HAP-1 (cell line): Measurements from ENCODE around the gene PYDC1.
"Not testable (repeated sequence)": the region's sequence is repeated elsewhere in the genome, so short reads cannot be mapped to it uniquely, and the experiment has no call there.

Experiments used
- DNase-seq, 2 experiments: peaks; one replicate each; pipeline ENCODE4 v3.0.0-alpha.2; 2016 to 2020; ENCODE audit warnings: low spot score in 2 of 2
- H3K27me3 ChIP-seq: fragments of 250-450 bp; sonication (Bioruptor Pico); 2 replicates; pipeline ENCODE4 v1.5.1; 2020; ENCODE audit warnings: low read depth, mild to moderate bottlenecking, moderate library complexity
- H3K36me3 ChIP-seq: fragments of 250-450 bp; sonication (Bioruptor Pico); replicated peaks from 2 replicates; pipeline ENCODE4 v1.5.1; 2020; ENCODE audit warnings: mild to moderate bottlenecking
- H3K4me1 ChIP-seq: fragments of 250-450 bp; sonication (Bioruptor Pico); 2 replicates; pipeline ENCODE4 v1.5.1; 2020; ENCODE audit warnings: mild to moderate bottlenecking
- H3K4me3 ChIP-seq: fragments of 250-450 bp; sonication (Bioruptor Pico); 2 replicates; pipeline ENCODE4 v1.5.1; 2020; ENCODE audit warnings: mild to moderate bottlenecking, moderate library complexity
- H3K9me3 ChIP-seq: fragments of 250-450 bp; sonication (Bioruptor Pico); 2 replicates; pipeline ENCODE4 v1.5.1; 2020; ENCODE audit warnings: mild to moderate bottlenecking, moderate library complexity
- in situ Hi-C: fragments of 300-500 bp; cut with MboI; formaldehyde crosslinking; loops from 3 replicates; pipeline ENCODE4 v1.14.3; 2020; ENCODE audit warnings: low sequenced_read_pairs, inconsistent platforms, mixed read lengths

PYDC1 gene

DNA sequence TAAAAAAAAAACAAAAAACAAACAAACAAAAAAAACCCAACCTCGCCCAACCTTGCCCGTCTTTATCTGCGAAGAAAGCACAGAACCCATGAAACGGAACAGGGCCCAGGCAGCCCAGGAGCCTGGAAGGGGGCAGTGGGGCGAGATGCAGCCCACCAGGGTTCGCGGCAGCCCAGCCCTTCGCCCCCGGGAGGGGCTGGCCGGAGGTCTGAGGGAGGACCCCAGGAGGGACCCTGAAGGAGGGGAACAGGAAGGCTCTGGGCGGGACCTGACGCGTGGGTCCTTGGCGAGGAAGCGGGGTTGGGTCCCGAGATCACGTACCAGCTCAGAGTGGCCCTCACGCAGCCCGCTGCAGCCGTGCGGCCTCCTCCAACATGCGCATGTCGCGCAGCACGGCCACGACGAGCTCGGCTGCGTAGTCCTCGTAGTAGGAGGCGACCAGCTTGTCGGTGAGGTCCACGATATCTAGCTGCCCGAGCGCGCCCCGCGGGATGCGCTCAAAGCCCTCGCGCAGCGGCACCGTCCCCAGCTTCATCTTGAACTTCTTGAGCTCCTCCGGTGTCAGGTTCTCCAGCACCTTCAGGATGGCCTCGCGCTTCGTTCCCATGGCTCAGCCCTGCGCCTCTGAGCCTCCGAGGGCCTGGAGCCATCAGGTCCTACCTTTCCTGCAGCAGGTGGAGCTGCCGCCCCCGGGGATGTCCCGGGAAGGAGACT lies at the start of gene PYDC1:
TSS of gene PYDC1 (minus strand) at position 714 of the 714 bp plus-strand sequence. CDS start at position 607, 107 bp downstream.
- H3K36me3 ChIP-seq, result no peaks in the 10 kb centered on the region
- no peaks in the 10 kb centered on the region for H3K4me1 ChIP-seq
- H3K4me3 ChIP-seq, result no peak within 1 kb of the TSS
- H3K9me3 ChIP-seq, result no peaks in the 10 kb centered on the region
- DNase-seq, result no peak
- in situ Hi-C loops, result loop anchor here (25.0 kb wide), 1 partner anchor 646 kb away; the partner anchor contains the start of gene ZNF267
- H3K27me3 ChIP-seq, result no peaks in the 10 kb centered on the region

DNA sequence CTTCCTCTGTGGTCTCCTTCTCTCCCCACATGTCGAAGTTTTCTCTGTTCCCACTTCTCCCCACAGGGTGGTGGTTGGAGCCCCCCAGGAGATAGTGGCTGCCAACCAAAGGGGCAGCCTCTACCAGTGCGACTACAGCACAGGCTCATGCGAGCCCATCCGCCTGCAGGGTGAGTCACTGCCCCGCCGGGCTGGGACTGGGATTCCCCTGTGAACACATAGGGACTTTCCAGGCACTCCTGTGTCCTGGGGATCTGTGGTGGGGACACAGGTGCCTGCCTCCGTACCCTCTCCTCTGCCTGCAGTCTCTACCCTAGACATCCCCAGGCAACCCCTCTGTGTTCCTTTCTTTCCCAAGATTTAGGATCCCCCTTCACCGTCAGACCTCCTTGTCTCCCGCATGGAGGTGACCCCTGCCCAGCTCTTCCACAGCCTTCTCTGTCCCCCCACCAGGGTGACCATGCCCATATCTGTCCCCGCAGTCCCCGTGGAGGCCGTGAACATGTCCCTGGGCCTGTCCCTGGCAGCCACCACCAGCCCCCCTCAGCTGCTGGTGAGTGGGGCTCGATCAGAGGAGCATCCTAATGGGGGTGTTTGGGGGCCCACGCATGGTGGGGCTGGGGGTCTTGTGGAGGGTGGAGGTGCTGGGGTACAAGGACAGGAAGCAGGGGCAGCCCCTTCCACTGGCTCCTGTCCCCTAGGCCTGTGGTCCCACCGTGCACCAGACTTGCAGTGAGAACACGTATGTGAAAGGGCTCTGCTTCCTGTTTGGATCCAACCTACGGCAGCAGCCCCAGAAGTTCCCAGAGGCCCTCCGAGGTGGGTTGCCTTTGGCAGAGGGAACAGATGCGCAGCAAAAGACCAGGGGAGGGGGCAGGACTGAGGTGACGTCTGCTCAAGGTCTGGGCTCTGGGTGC lies 48.7 kb upstream of the PYDC1 start:
- in situ Hi-C loops, result no loop called here
- H3K4me1 ChIP-seq, result no peaks in the 10 kb centered on the region
- no peaks in the 10 kb centered on the region for H3K36me3 ChIP-seq
- no peak for DNase-seq
- H3K27me3 ChIP-seq, result peaks cover under 1% of the 10 kb centered on the region; the same call in 1 of the 2 replicates
- H3K4me3 ChIP-seq, result no peak overlapping the region
- H3K9me3 ChIP-seq, result no peaks in the 10 kb centered on the region; the same call in 1 of the 2 replicates

DNA sequence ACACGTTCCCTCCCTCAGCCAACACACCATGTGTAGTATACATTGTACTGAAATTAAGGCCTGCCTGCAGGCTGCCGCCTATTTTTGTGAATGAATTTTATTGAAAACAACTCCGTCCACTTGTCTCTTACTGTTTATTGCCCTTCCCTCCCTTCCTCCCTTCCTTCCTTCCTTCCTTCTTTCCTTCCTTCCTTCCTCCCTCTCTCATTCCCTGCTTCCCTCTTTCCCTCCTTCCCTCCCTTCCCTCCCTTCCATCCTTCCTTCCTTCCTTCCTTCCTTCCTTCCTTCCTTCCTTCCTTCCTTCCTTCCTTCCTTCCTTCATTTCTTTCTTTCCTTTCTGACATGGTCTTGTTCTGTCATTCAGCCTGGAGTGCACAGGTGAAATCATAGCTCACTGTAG lies 45.1 kb upstream of the PYDC1 start:
- peaks cover 3% of the 10 kb centered on the region; the same call in 1 of the 2 replicates for H3K27me3 ChIP-seq
- no peaks in the 10 kb centered on the region for H3K36me3 ChIP-seq
- DNase-seq, result no peak
- in situ Hi-C loops, result no loop called here
- H3K4me1 ChIP-seq, result no peaks in the 10 kb centered on the region
- no peaks in the 10 kb centered on the region for H3K9me3 ChIP-seq
- no peak overlapping the region for H3K4me3 ChIP-seq

DNA sequence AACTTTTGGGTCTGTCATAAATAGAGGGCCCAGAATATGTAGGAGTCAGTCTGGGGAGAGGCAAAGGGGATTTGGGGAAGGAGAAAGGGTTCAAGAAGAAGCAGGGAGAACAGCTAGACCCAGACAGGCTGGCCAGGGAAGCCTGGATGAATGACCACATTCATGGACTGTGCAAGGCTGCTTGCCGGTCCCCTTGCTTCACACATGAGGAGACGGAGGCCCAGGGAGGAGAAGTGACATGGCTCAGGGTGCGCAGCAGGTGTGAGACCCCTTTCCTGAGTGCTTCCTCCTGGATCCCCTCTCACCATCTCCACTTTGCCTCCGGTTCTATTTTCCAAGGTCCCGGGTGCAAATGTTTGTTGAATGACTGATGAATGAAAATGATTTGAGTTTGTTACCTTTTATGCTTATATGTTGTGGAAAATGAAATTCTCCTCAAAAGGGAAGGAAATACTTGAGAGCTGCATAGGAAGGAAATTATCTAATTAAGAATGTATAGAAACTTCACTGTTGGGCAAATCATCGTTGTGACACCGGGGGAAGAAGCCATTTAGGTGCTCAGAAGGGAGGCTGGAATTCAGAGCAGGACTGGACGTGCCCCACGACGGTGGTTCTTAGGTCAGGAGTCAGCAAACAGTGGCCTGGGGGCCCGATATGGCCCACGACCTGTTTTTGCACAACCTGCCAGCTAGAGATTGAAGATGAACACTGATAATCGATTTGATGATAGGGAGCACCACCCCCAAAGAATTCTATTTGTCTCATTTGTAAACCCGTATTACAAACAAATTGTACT lies 43.4 kb upstream of the PYDC1 start:
- Histone ChIP-seq H3K36me3 (no peaks in the 10 kb centered on the region), H3K9me3 (no peaks in the 10 kb centered on the region), H3K4me3 (no peak overlapping the region), H3K27me3 (peaks cover 3% of the 10 kb centered on the region), H3K4me1 (no peaks in the 10 kb centered on the region)
- in situ Hi-C loops, result no loop called here
- DNase-seq, result no peak

DNA sequence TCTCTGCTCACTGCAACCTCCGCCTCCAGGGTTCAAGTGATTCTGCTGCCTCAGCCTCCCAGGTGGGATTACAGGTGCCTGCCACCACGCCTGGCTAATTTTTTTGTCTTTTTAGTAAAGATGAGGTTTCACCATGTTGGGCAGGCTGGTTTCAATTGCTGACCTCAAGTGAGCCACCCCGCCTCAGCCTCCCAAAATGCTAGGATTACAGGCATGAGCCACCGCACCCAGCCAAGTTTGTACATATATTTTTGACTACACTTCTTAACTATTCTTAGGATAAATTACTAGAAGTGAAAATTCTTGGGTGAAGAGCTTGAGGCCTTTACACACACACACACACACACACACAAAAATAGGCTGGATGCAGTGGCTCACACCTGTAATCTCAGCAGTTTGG lies 41.4 kb upstream of the PYDC1 start:
- in situ Hi-C loops, result no loop called here
- no peak for DNase-seq
- Histone ChIP-seq H3K36me3 (no peaks in the 10 kb centered on the region), H3K4me3 (no peak overlapping the region), H3K9me3 (no peaks in the 10 kb centered on the region), H3K27me3 (peaks cover 7% of the 10 kb centered on the region), H3K4me1 (no peaks in the 10 kb centered on the region)

DNA sequence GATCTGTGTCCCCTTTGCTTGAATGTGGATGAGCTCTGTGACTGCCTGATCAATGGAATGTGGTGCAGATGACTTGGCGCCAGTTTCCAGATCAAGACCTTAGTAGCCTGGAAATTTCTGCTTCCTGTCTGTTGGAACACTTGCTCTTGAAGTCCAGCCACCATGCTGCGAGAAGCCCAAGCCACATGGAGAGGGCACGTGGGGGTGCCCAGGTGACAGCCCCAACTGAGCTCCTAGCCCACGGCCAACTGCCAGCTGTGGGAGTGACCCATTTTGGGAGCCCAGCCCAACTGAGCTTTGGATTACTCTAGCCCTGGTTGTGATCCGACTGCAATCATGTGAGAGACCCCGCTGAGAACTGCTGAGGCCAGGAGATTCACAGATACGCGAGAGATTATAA lies 39.5 kb upstream of the PYDC1 start:
- H3K4me3 ChIP-seq, result no peak overlapping the region
- H3K27me3 ChIP-seq, result peaks cover 7% of the 10 kb centered on the region
- H3K36me3 ChIP-seq, result no peaks in the 10 kb centered on the region
- H3K9me3 ChIP-seq, result no peaks in the 10 kb centered on the region
- in situ Hi-C loops, result no loop called here
- no peak for DNase-seq
- no peaks in the 10 kb centered on the region for H3K4me1 ChIP-seq

DNA sequence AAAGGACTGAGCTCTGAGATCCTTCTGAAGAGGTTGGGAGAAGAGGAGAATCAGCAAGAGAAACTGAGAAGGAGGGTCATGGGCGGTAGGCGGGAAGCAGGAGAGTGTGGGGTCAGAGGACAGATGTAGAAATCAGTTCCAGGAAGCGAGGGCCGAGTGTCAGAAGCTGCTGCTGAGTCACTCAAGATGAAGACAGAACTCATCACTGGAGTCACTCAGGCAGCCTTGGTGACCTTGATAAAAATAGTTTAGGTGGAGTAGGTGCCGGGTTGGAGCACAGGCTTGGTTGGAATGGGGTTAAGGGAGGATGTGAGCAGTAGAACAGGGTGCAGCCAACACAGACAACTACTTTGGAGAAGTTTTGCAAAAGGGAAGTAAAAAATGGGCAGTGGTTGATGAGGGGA lies 36.7 kb upstream of the PYDC1 start:
- no peak for DNase-seq
- Histone ChIP-seq H3K36me3 (no peaks in the 10 kb centered on the region), H3K9me3 (no peaks in the 10 kb centered on the region), H3K27me3 (peaks cover 4% of the 10 kb centered on the region; the same call in 1 of the 2 replicates), H3K4me1 (no peaks in the 10 kb centered on the region), H3K4me3 (no peak overlapping the region)
- in situ Hi-C loops, result no loop called here

DNA sequence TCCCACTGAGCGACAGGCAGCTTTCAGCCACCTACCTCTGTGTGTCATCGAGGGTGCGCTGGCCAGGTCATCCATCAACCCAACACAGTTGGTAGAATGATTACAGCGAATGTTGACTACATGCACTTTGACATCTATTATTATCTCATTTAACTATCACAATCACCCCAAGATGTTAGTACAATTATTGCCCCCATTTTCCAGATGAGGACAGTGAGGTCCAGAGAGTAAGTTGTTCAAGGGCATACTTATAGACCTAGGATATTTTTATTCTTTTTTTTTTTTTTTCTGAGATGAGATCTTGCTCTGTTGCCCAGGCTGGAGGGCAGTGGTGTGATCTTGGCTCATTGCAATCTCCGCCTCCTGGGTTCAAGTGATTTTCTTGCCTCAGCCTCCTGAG lies 34.5 kb upstream of the PYDC1 start:
- Histone ChIP-seq H3K36me3 (no peaks in the 10 kb centered on the region), H3K27me3 (peaks cover 4% of the 10 kb centered on the region; the same call in 1 of the 2 replicates), H3K9me3 (no peaks in the 10 kb centered on the region), H3K4me1 (no peaks in the 10 kb centered on the region), H3K4me3 (no peak overlapping the region)
- DNase-seq, result no peak
- in situ Hi-C loops, result no loop called here

DNA sequence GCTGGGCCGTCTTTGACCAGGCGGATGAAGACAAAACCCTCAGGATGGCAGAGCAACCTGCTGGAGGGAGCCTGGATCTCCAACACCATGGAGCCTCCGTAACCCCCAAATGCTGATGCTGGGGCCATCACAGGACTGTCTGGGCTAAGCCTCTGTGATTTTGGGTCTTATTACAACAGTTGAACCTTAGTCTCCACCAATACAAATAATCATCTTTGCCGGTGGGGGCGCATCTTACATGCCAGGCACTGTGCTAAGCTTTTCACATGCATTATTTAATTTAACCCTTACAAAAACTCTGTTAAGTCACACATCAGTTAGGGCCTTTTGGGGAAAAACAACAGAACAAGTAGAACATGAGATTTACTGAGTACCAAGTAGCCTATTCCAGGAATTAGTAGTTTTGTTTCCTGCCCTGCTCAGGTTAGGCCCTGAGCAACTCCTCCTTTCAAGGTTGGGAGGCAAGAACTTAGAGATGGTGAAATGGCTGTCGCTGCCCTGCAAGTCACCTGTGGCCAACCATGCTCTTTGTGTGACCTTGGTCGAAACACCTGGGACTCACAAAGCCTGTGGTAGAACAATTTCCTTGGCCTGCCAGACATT lies 33.9 kb upstream of the PYDC1 start:
- Histone ChIP-seq H3K27me3 (peaks cover 4% of the 10 kb centered on the region; the same call in 1 of the 2 replicates), H3K4me3 (no peak overlapping the region), H3K4me1 (no peaks in the 10 kb centered on the region), H3K36me3 (no peaks in the 10 kb centered on the region), H3K9me3 (no peaks in the 10 kb centered on the region)
- DNase-seq, result no peak
- in situ Hi-C loops, result no loop called here

DNA sequence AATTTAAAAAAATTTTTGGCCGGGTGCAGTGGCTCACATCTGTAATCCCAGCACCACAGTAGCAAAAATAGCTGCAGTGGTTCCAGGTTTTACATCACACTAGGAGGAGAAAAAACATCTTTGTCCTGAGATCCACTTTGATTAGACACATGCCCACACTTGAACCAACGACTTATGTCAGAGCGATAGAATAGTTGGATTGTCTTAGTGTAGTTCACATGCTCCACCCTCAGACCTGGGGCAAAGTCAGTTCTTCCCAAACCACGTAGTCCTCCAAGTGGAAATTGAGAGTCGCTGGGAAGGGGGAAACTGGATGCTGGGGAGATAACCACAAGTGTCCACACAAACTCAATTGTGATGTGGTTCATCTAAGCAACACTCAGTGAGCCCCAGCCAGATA lies 31.4 kb upstream of the PYDC1 start:
- Histone ChIP-seq H3K36me3 (no peaks in the 10 kb centered on the region), H3K4me3 (no peak overlapping the region), H3K9me3 (no peaks in the 10 kb centered on the region), H3K27me3 (no peaks in the 10 kb centered on the region), H3K4me1 (no peaks in the 10 kb centered on the region)
- no peak for DNase-seq
- in situ Hi-C loops, result no loop called here

DNA sequence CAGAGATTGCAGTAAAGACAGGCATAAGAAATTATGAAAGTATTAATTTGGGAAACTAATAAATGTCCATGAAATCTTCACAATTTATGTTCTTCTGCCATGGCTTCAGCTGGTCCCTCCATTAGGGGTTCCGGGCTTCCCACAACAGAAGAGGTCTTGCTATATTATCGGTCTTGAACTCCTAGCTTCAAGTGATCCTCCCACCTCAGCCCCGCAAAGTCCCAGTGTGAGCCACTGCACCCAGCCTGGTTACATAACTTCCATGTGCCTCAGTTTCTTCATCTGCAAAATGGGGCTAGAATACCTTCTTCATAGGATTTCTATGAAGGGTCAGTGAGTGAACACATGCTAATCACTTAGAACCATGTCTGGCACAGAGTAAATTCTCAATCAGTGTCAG lies 29.4 kb upstream of the PYDC1 start:
- H3K36me3 ChIP-seq, result no peaks in the 10 kb centered on the region
- no peaks in the 10 kb centered on the region for H3K9me3 ChIP-seq
- in situ Hi-C loops, result no loop called here
- H3K27me3 ChIP-seq, result no peaks in the 10 kb centered on the region
- DNase-seq, result no peak
- no peak overlapping the region for H3K4me3 ChIP-seq
- no peaks in the 10 kb centered on the region for H3K4me1 ChIP-seq

DNA sequence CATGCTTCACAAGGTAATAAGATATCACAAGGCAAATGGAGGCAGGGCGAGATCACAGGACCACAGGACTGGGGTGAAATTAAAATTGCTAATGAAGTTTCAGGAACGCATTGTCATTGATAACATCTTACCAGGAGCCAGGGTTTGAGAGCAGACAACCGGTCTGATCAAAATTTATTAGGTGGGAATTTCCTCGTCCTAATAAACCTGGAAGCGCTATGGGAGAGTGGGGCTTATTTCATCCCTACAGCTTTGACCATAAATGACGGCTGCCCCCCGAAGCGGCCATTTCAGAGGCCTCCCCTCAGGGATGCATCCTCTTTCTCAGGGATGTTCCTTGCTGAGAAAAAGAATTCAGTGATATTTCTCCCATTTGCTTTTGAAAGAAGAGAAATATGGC lies 28.7 kb upstream of the PYDC1 start:
- in situ Hi-C loops, DNase-seq, H3K4me3 ChIP-seq, H3K27me3 ChIP-seq, H3K4me1 ChIP-seq, H3K9me3 ChIP-seq, H3K36me3 ChIP-seq: not testable (repeated sequence)
